T-helper 17 cell (primary cell): ENCODE results near the gene CNTD1. TPM values are rescaled to one million over a fixed set of nuclear protein-coding genes. Genes with fewer than 3 reads are reported as not detected.
A peak's percentile ranks its signal among the peaks of the same experiment; 100 is the strongest.
"Not testable (repeated sequence)": the region's sequence is repeated elsewhere in the genome, so short reads cannot be mapped to it uniquely, and the experiment has no call there.

ENCODE experiments used
- ATAC-seq: fragments of 150-1000 bp; cut with Tn5 transposase; 2 replicates; pipeline ENCODE4 v1.10.0; 2021; ENCODE audit warnings: mild to moderate bottlenecking, moderate library complexity
- DNase-seq, 3 donors: peaks; one replicate each; pipeline versions ENCODE4 v3.0.0 to v3.0.0-alpha.2; 2020 to 2021
- H3K9me3 ChIP-seq: one replicate; pipeline ENCODE4 v1.7.0; 2013; ENCODE audit warnings: low read length, mild to moderate bottlenecking; ENCODE audit not compliant: control insufficient read depth, poor library complexity, severe bottlenecking
- H3K27ac Mint-ChIP-seq: one replicate; pipeline ENCODE4 v1.8.0; 2022; ENCODE audit warnings: mild to moderate bottlenecking, moderate library complexity, mixed read lengths
- H3K27me3 Mint-ChIP-seq: one replicate; pipeline ENCODE4 v1.8.0; 2022; ENCODE audit warnings: mixed read lengths
- H3K36me3 Mint-ChIP-seq: one replicate; pipeline ENCODE4 v1.8.0; 2022; ENCODE audit warnings: low read depth, mixed read lengths
- H3K4me1 Mint-ChIP-seq: one replicate; pipeline ENCODE4 v1.8.0; 2022; ENCODE audit warnings: mild to moderate bottlenecking, mixed read lengths
- H3K4me3 Mint-ChIP-seq: one replicate; pipeline ENCODE4 v1.8.0; 2022; ENCODE audit warnings: mild to moderate bottlenecking, moderate library complexity, mixed read lengths
- total RNA-seq, 4 donors: library from RNA in 2 of 4; stranded (reverse) in 2 of 4; gene quantifications; one replicate each; pipeline ENCODE4 v1.2.3 and lab custom pipeline; 2022 to 2026

CNTD1 gene
- total RNA-seq, 2 donors from 2014 or later: not detected

DNA sequence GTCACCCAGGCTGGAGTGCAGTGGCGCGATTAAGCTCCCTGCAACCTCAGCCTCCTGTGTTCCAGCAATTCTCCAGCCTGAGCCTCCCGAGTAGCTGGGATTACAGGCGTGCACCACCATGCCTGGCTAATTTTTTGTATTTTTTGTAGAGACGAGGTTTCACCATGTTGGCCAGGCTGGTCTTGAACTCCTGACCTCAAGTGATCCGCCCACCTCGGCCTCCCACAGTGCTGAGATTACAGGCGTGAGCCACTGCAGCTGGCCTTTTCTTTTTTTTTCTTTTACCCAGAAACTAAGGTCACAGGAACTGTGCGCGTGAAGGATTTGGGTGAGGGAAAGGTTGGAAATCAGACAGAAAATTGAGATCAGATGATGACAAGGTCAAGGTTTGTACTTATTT, 28.7 kb upstream of the CNTD1 start:
- Mint-ChIP-seq H3K4me1 (peaks cover 19% of the 10 kb centered on the region), H3K36me3 (peaks cover 11% of the 10 kb centered on the region), H3K27me3 (peaks cover 24% of the 10 kb centered on the region)
- ATAC-seq, H3K27ac Mint-ChIP-seq, H3K4me3 Mint-ChIP-seq, DNase-seq, H3K9me3 ChIP-seq: not testable (repeated sequence)

DNA sequence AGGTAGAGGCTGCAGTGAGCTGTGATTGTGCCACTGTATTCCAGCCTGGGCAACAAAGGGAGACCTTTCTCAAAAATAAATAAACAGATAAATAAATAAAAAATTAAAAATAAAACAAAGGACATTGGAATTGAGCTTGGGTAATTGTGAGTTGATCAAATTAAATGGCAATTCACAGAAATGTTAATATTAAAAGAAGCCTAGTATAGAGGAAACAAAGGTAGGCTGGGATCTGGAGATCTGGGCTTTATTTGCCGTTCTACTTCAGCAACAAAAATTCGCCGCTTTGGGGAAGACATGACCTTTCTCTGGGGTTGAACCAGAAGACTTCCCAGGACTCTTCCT, 25.7 kb upstream of the CNTD1 start:
- DNase-seq (no peak), ATAC-seq (peak; percentile 15)
- peaks cover 17% of the 10 kb centered on the region for H3K4me1 Mint-ChIP-seq
- H3K27me3 Mint-ChIP-seq: peaks cover 4% of the 10 kb centered on the region
- no peaks in the 10 kb centered on the region for H3K9me3 ChIP-seq
- peak overlapping the region; percentile 98 for H3K4me3 Mint-ChIP-seq
- peak overlapping the region; percentile 97 for H3K27ac Mint-ChIP-seq
- H3K36me3 Mint-ChIP-seq: peaks cover 9% of the 10 kb centered on the region

DNA sequence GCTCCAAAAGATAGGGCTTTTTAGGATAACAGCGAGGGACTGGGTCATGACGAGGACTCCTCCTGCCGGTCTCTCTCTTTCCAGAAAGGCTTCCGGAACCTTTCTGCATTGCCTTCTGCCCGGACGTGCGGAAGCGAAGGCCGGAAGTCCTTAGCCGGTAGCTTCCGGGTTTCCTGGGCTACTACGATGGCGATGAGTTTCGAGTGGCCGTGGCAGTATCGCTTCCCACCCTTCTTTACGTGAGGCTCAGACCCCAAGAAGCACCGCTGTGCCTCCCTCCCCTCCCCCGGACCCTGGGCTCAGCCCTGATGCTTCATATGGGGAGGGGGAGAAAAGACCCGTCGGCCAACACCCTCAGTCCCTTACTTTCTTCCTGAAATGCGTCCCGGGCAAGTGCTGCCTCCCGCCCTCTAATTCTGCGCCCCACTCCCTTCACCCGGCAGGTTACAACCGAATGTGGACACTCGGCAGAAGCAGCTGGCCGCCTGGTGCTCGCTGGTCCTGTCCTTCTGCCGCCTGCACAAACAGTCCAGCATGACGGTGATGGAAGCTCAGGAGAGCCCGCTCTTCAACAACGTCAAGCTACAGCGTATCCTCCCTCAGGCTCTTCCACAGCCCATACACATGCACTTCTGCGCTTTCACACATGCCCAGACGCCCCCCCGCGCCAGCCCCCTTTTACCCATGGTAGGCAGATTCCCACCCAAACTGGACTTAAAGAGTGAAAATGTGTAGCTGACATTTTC, 25.2 kb upstream of the CNTD1 start, which contains the start of gene VPS25:
VPS25 (plus strand) TSS at position 160 of the 746 bp plus-strand sequence; CDS start at position 187, 27 bp downstream.
- Mint-ChIP-seq H3K36me3 (peaks cover 10% of the 10 kb centered on the region), H3K27me3 (no peaks in the 10 kb centered on the region), H3K4me3 (peak within 1 kb of the TSS; percentile 98), H3K27ac (peak within 1 kb of the TSS; percentile 97), H3K4me1 (peaks cover 17% of the 10 kb centered on the region)
- no peaks in the 10 kb centered on the region for H3K9me3 ChIP-seq
- ATAC-seq (peak; percentile 95), DNase-seq (peak; percentile 42 to 60 (median 50))

DNA sequence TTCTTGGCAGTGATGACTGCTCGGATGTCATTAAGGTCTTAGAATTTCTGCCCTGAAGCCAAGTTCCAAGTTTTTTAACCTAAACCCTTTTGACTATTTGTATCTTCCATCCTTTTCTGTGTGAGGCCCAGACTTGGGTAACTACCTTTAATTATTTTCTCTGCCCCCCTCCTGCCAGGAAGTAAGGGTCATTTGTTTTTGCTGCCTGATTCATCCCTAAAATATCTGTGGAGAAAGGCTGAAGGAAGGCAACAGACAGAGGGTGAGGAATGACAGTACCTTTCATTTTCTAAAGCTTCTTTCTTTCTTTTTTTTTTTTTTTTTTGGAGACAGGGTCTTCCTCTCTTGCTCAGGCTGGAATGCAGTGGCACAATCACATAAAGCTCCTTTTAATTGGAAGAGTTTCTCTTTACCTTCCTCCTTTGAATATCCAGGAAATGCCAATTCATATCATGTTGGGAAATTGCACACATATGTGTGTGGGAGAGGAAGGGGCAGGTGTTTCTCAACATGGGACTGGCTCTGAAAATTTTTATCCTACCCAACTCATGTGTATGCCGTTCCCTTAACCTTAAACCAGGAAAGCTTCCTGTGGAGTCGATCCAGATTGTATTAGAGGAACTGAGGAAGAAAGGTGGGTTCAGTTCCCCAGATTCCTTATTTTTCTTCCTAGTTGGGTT, 24.5 kb upstream of the CNTD1 start:
- H3K36me3 Mint-ChIP-seq: peaks cover 10% of the 10 kb centered on the region
- no peak for DNase-seq
- H3K4me1 Mint-ChIP-seq: peaks cover 17% of the 10 kb centered on the region
- H3K4me3 Mint-ChIP-seq: peak overlapping the region; percentile 98
- H3K27me3 Mint-ChIP-seq: peaks cover 1% of the 10 kb centered on the region
- H3K27ac Mint-ChIP-seq: peak overlapping the region; percentile 97
- H3K9me3 ChIP-seq: no peaks in the 10 kb centered on the region
- no peak for ATAC-seq

DNA sequence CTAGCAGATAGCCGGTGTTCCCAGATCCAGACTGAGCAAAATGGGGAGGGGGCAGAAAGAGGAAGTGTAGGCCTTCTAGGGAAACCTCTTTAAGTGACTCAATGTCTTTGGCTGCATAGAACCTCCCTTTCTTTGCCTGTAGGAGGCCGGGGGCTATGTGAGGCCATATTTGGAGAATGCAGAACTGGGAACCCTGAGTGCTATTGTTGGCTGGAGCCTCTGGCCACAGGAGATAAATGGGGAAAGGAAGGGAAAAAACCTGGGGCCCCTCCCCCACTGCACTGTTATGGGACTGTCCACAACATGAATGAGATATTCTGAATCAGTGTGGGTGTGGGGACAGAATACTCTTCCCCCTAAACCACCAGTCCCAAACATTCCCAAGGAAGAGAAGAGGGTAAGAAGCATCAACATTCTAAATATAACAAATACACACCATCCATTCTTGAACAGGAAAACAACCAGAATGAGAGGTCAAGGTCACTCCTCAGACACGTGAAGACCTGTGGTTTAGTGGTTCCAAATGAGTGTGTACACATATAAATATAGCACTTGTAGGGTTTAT, 23.0 kb upstream of the CNTD1 start:
- DNase-seq (no peak), ATAC-seq (no peak)
- H3K27ac Mint-ChIP-seq: no peak overlapping the region
- H3K9me3 ChIP-seq: no peaks in the 10 kb centered on the region
- peaks cover 10% of the 10 kb centered on the region for H3K27me3 Mint-ChIP-seq
- H3K36me3 Mint-ChIP-seq: peaks cover 16% of the 10 kb centered on the region
- H3K4me1 Mint-ChIP-seq: peaks cover 25% of the 10 kb centered on the region
- H3K4me3 Mint-ChIP-seq: no peak overlapping the region

DNA sequence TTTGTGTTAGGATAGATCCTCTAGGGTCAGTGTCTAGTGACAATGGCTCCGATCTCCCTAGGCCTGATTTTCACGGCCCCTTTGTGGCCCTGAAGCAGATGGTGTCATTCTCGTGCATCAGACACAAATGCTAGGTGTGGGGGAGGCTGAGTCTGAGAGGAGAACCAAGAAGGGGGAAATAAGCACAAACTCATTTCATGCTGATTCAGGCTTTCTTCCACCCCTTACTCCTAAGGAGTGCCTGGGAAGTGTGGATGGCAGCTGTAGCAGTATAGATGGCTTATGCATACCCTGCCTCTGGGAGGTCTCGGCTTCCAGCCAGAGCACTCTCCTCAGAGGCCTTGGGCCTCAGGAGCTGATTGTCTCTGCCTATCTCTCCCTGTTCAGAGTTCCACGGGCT, 20.1 kb upstream of the CNTD1 start:
- ATAC-seq: no peak
- H3K27ac Mint-ChIP-seq: no peak overlapping the region
- no peak overlapping the region for H3K4me3 Mint-ChIP-seq
- peaks cover 30% of the 10 kb centered on the region for H3K27me3 Mint-ChIP-seq
- no peak for DNase-seq
- H3K36me3 Mint-ChIP-seq: peaks cover 20% of the 10 kb centered on the region
- peaks cover 22% of the 10 kb centered on the region for H3K4me1 Mint-ChIP-seq
- no peaks in the 10 kb centered on the region for H3K9me3 ChIP-seq

DNA sequence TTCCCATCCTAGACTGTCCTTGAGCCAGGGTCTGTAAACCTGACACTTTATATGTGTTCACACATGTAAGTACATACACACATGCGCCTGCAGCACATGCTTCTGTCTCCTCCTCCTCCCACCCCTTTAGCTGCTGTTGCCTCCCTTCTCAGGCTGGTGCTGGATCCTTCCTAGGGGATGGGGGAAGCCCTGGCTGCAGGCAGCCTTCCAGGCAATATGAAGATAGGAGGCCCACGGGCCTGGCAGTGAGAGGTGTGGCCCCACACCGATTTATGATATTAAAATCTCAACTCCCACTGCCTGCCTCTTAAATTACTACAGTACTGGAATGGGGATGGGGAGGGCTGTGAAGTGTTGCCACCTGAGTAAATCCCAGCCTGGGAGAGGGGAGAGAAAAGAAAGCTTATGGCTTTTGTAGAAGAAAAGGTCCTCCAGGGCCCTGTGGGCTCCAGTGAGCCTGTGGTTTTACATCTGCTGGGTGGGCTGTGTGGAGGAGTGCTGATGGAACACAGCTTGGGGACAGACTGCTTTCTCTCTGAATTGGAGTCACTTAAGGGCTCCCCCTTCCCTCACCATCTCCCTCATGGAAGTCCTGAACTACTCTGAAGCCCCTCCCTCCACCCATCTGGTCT, 19.2 kb upstream of the CNTD1 start:
- Mint-ChIP-seq H3K36me3 (peaks cover 17% of the 10 kb centered on the region), H3K4me3 (peak overlapping the region; percentile 43), H3K27ac (no peak overlapping the region)

DNA sequence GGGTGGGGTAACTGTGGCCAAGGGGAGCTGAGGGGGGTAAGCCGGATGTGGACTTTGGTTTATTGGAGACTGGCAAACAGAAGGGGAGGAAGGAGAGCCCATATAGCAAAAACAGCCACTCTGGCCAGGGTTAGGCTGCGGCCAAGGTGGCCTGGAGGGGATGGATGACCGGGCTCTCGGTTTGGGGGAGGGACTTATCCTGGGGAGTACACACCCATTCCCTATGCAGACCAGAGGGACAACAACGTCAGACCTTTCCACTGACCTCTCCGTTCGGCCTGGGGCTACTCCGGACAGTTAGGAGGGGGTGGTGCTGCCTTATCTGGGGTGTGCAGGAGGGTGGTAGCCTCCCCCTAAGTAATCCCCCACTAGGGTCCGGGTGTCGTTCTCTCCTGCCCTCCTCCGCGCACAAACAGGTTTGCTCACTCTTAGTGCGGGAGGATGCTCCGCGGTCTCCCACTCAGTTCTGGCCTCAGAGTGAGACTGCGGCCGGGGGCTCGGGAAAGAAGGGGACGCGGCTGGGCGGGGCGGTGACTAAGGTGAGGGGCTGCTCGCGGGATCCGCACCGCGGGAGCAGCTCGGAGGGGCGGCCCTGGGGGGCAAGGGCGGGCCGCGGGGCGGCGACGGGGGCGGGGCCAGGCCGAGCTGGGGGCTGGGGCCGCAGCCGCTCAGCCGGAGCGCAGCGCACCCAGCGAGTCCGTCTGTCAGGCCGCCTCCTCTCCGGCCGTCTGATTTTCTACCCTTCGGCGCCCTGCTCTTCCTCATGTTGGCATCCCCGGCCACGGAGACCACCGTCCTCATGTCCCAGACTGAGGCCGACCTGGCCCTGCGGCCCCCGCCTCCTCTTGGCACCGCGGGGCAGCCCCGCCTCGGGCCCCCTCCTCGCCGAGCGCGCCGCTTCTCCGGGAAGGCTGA, 18.5 kb upstream of the CNTD1 start, which contains the start of gene WNK4:
WNK4 (plus strand) TSS at position 675 of the 915 bp plus-strand sequence; CDS start at position 764, 89 bp downstream.
- H3K4me1 Mint-ChIP-seq: peaks cover 23% of the 10 kb centered on the region
- H3K36me3 Mint-ChIP-seq: peaks cover 17% of the 10 kb centered on the region
- H3K27ac Mint-ChIP-seq: no peak within 1 kb of the TSS
- peaks cover 46% of the 10 kb centered on the region for H3K27me3 Mint-ChIP-seq
- no peaks in the 10 kb centered on the region for H3K9me3 ChIP-seq
- DNase-seq (no peak), ATAC-seq (no peak)
- peak within 1 kb of the TSS; percentile 43 for H3K4me3 Mint-ChIP-seq

More for the DNA sequence above, 19.2 kb upstream of the CNTD1 start:
- ATAC-seq: no peak
- Mint-ChIP-seq H3K27me3 (peaks cover 38% of the 10 kb centered on the region), H3K4me1 (peaks cover 17% of the 10 kb centered on the region)
- DNase-seq: no peak
- no peaks in the 10 kb centered on the region for H3K9me3 ChIP-seq

DNA sequence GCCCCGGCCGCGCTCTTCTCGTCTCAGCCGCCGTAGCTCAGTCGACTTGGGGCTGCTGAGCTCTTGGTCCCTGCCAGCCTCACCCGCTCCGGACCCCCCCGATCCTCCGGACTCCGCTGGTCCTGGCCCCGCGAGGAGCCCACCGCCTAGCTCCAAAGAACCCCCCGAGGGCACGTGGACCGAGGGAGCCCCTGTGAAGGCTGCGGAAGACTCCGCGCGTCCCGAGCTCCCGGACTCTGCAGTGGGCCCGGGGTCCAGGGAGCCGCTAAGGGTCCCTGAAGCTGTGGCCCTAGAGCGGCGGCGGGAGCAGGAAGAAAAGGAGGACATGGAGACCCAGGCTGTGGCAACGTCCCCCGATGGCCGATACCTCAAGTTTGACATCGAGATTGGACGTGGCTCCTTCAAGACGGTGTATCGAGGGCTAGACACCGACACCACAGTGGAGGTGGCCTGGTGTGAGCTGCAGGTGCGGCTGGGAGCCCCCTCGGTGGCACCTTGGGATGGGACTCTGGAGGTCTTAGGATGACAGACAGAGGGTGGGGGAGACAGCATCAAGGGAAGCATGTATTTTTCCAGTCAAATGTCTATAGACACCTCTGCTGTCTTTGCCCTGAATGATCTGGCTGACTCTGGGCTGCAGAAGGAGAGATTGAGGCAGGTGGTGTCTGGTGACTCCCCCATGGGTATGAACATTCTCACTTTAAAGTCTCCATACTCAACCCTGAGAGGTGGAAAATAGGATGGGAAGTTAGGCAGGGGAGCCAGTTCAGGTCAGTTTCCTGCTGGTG, 17.6 kb upstream of the CNTD1 start:
- no peaks in the 10 kb centered on the region for H3K9me3 ChIP-seq
- Mint-ChIP-seq H3K27ac (no peak overlapping the region), H3K27me3 (peaks cover 54% of the 10 kb centered on the region), H3K4me3 (no peak overlapping the region), H3K4me1 (peaks cover 26% of the 10 kb centered on the region), H3K36me3 (peaks cover 19% of the 10 kb centered on the region)
- no peak for ATAC-seq
- no peak for DNase-seq

DNA sequence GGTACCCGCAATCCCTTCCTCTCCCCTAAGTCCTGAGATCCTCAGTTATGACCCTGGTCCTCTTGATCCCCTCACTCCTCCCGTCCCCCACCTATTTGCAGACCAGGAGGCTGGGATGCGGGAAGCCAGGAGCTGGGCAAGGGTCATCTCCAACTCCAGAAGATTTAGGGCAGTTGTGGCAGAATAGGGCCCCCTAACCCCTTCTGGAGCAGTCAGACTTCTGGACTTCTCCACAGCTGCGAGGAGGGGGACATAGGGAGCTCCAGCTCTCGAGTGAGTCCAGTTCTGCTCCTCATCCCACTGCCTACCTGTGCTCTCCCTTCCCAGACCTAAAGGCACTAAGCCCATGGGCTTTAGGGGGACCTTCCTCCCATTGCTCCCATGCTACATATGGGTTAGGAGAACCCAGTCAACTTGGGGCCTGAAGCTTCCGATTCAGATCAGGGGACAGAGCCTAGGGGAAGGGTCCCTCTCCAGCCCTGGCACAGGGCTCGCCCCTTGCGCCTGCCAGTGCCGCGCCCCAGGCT, 17.0 kb upstream of the CNTD1 start:
- peaks cover 26% of the 10 kb centered on the region for H3K4me1 Mint-ChIP-seq
- peaks cover 19% of the 10 kb centered on the region for H3K36me3 Mint-ChIP-seq
- H3K27ac Mint-ChIP-seq: no peak overlapping the region
- ATAC-seq: no peak
- no peaks in the 10 kb centered on the region for H3K9me3 ChIP-seq
- H3K4me3 Mint-ChIP-seq: no peak overlapping the region
- H3K27me3 Mint-ChIP-seq: peaks cover 61% of the 10 kb centered on the region
- no peak for DNase-seq

DNA sequence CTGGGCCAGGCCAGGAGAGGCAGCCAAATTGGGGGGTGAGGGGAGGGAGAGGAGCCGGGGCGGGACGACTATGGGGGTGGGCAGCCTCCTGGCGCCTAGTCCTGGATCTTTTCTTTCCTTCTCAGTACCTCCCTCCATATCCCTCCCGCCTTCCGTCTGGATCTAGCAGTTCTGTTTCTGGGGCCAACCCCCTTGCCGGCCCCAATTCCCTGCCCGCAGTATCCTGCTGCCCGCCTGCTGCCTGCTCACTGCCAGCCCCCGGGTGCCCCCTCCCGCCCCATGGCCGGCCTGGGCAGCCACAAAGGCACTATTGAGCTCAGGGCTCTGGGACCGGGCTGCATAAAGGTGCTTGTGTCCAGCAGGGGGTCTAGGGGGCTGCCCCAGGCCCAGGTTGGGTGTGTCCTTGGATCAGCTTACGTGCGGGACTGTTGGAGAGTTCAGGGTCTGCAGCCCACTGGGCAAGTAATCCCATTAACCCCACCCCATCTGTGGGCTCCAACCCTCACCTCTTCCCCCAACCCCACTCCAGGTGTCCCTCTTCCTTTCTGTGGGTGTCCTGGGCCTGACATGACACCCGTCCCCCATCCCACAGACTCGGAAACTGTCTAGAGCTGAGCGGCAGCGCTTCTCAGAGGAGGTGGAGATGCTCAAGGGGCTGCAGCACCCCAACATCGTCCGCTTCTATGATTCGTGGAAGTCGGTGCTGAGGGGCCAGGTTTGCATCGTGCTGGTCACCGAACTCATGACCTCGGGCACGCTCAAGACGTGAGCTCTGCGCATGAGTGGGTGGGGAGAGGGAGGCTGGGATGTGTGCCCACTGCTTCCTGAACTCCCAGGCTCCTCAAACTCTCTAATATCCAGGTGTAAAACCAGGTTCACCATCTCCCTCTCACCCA, 16.2 kb upstream of the CNTD1 start:
- H3K4me3 Mint-ChIP-seq: no peak overlapping the region
- H3K27ac Mint-ChIP-seq: no peak overlapping the region
- H3K9me3 ChIP-seq: no peaks in the 10 kb centered on the region
- ATAC-seq (no peak), DNase-seq (no peak)
- H3K4me1 Mint-ChIP-seq: peaks cover 26% of the 10 kb centered on the region
- H3K36me3 Mint-ChIP-seq: peaks cover 19% of the 10 kb centered on the region
- peaks cover 68% of the 10 kb centered on the region for H3K27me3 Mint-ChIP-seq
